ENCODE data around the gene SMURF1. TPM values are rescaled to one million over a fixed set of nuclear protein-coding genes. Genes with fewer than 3 reads are reported as not detected.

SMURF1 gene
- total RNA-seq, 1 donor from 2014 or later, result 30.2 TPM

DNA sequence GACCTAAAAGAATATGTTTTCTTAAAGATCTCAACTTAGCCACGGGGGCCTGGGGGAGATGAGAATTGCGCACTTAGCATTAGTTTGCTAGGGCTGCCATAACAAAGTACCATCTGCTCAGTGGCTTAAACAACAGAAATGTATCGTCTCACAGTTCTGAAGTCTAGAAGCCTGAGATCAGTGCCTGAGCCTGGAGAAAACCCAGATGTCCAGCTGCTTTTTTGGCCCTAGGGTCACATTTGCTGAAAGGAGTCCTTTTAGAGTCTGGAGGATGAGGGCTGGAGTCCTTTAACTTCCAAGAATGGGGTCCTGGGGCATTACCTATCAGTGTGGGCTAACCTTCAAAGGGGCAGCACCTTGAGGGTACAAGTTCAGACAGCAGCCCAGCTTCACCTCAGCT, 48.2 kb downstream of the SMURF1 start:
- Mint-ChIP-seq H3K27ac (ENCODE audit: unreplicated experiment) (no peak overlapping the region), H3K4me1 (ENCODE audit: low read depth) (peaks cover 79% of the 10 kb centered on the region), H3K27me3 (ENCODE audit: low read depth) (no peaks in the 10 kb centered on the region), H3K36me3 (ENCODE audit: low read depth) (peaks cover 1% of the 10 kb centered on the region), H3K4me3 (ENCODE audit: unreplicated experiment) (no peak overlapping the region), H3K9me3 (ENCODE audit: low read depth) (peaks cover 17% of the 10 kb centered on the region)
- no peak for DNase-seq (ENCODE audit: low spot score)
- TF ChIP-seq, protein P1, sequence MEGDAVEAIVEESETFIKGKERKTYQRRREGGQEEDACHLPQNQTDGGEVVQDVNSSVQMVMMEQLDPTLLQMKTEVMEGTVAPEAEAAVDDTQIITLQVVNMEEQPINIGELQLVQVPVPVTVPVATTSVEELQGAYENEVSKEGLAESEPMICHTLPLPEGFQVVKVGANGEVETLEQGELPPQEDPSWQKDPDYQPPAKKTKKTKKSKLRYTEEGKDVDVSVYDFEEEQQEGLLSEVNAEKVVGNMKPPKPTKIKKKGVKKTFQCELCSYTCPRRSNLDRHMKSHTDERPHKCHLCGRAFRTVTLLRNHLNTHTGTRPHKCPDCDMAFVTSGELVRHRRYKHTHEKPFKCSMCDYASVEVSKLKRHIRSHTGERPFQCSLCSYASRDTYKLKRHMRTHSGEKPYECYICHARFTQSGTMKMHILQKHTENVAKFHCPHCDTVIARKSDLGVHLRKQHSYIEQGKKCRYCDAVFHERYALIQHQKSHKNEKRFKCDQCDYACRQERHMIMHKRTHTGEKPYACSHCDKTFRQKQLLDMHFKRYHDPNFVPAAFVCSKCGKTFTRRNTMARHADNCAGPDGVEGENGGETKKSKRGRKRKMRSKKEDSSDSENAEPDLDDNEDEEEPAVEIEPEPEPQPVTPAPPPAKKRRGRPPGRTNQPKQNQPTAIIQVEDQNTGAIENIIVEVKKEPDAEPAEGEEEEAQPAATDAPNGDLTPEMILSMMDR (IDR thresholded peaks at IDR 0.05), result no peak

DNA sequence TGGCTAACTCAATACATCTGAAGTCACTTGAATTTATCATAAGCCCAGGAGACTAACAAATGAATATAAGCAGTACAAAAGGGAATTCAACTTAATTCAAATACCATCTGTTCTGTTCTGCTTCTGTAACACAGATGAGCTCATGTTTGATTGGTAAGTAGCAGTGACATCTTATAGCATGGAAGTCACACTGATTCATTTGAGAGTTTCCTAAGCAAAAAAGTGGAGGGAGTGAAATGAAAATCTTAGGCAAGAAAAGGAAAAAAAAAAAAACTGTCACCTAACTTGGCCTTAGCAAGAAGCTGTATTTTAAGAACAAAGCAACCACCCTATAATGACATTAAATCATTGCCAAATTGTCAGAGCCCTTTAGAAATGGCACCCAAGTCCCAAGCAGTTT, 49.5 kb downstream of the SMURF1 start:
- Mint-ChIP-seq H3K4me1 (ENCODE audit: low read depth) (peaks cover 79% of the 10 kb centered on the region), H3K9me3 (ENCODE audit: low read depth) (peaks cover 14% of the 10 kb centered on the region), H3K4me3 (ENCODE audit: unreplicated experiment) (no peak overlapping the region), H3K27me3 (ENCODE audit: low read depth) (no peaks in the 10 kb centered on the region), H3K27ac (ENCODE audit: unreplicated experiment) (peak overlapping the region; percentile 63), H3K36me3 (ENCODE audit: low read depth) (peaks cover 1% of the 10 kb centered on the region)
- TF ChIP-seq, protein P1 (IDR thresholded peaks at IDR 0.05), result no peak
- no peak for DNase-seq (ENCODE audit: low spot score)

DNA sequence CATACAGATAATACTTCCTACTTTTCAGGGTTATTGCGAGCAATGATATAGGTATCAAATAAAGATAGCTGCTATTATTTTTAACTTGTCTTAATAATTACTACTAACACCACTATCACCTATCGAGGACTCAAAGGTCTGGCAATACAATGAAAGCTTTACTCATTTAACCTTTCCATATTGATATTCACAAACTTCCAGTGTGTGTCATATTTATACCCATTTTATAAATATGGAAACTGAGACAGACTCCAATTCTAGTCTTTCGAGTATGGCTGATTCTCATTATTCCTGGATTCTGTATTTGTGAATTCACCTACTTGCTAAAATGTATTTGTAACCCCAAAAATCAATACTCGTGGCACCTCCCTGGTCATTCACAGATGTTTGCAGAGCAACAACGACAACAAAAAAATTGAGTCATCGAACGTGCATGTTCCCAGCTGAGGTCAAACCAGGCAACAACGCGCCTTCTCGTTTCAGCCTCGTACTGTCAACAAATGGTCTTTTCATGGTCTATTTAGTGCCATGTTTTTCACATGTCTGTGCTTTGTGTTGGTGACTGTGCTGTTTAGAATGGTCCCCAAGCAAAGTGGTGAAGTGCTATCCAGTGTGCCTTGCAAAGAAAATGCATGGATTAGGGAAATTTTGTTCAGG, 51.7 kb downstream of the SMURF1 start:
- Mint-ChIP-seq H3K36me3 (ENCODE audit: low read depth) (peaks cover 3% of the 10 kb centered on the region), H3K4me1 (ENCODE audit: low read depth) (peaks cover 62% of the 10 kb centered on the region), H3K4me3 (ENCODE audit: unreplicated experiment) (no peak overlapping the region), H3K27ac (ENCODE audit: unreplicated experiment) (peak overlapping the region; percentile 92), H3K27me3 (ENCODE audit: low read depth) (no peaks in the 10 kb centered on the region), H3K9me3 (ENCODE audit: low read depth) (peaks cover 9% of the 10 kb centered on the region)
- TF ChIP-seq, protein P1 (IDR thresholded peaks at IDR 0.05), result no peak
- DNase-seq (ENCODE audit: low spot score), result no peak

DNA sequence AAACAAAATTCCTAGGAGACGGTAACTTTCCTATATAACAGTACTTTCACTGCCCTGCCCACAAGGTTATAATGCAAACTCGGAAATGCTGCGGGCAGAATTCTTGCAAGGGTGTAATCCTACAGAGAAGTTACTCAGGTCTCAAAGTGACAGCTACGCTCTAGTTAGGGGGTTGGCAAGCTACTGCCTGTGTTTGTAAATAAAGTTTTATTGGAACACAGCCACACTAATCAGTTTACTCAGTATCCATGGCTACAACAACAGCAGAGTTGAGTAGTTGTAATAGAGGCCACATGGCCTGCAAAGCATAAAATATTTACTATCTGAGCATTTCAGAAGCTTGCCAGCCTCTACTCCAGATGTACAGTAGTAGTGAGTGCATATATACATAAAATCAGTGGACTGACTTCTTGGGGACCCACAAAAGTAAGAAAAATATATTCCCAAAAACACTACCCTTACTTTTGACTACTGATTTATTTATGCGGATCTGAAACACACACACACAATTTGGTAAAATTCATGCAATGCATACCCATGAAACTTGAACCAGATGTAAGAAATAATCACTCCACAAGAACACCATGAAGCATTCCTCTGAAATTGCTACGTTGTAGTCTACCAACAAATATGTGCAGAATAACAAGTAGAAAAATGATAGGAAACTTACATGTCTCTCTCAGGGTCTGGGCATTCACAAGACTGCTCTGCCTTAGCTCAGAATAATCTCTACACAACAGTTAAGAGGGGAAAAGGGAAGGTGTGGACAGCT, 53.0 kb downstream of the SMURF1 start:
- H3K27me3 Mint-ChIP-seq (ENCODE audit: low read depth), result no peaks in the 10 kb centered on the region
- peaks cover 5% of the 10 kb centered on the region for H3K9me3 Mint-ChIP-seq (ENCODE audit: low read depth)
- H3K36me3 Mint-ChIP-seq (ENCODE audit: low read depth), result peaks cover 7% of the 10 kb centered on the region
- H3K4me1 Mint-ChIP-seq (ENCODE audit: low read depth), result peaks cover 50% of the 10 kb centered on the region
- TF ChIP-seq, protein P1 (IDR thresholded peaks at IDR 0.05), result no peak
- H3K27ac Mint-ChIP-seq (ENCODE audit: unreplicated experiment), result peak overlapping the region; percentile 92
- no peak for DNase-seq (ENCODE audit: low spot score)
- H3K4me3 Mint-ChIP-seq (ENCODE audit: unreplicated experiment), result no peak overlapping the region

DNA sequence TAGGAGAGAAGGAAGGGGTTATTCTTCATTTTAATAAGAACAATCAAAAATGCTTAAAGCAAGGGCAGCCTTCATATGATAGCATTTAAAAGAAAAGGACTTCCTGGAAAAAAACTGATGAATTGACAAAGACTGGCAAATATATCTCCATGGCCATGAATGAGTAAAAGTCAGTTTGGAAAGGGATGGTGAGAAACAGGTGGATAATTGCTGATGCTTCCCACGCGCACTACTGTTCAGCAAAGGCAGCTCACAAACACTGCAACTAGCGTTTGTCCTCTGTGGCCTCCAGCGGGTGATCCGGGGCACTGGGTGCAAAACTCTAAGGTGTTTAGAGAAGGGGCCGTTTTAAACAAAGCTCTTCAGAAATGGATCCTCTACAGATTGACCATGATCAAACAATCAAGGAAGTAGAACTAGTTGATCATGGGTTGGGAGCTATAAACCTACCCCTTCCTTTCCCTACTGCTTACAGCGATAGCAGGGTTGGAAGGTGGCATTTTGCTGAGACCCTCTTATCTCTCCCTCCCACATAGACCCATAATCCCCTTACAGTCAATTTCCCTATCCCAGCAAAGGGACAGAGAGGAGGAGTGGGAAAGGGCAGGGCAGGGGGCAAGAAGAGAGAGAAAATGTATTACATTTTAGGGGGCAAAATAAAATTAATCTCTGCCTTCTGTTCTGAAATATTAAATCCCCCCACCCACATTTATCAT, 53.8 kb downstream of the SMURF1 start:
- no peak for DNase-seq (ENCODE audit: low spot score)
- no peak overlapping the region for H3K4me3 Mint-ChIP-seq (ENCODE audit: unreplicated experiment)
- no peaks in the 10 kb centered on the region for H3K27me3 Mint-ChIP-seq (ENCODE audit: low read depth)
- TF ChIP-seq, protein P1 (IDR thresholded peaks at IDR 0.05), result no peak
- H3K36me3 Mint-ChIP-seq (ENCODE audit: low read depth), result peaks cover 7% of the 10 kb centered on the region
- H3K4me1 Mint-ChIP-seq (ENCODE audit: low read depth), result peaks cover 43% of the 10 kb centered on the region
- H3K27ac Mint-ChIP-seq (ENCODE audit: unreplicated experiment), result peak overlapping the region; percentile 92
- peaks cover 5% of the 10 kb centered on the region for H3K9me3 Mint-ChIP-seq (ENCODE audit: low read depth)

All from chondrocyte (in vitro differentiated cells).